DOHH2 (cell line): ENCODE data around the gene NSUN3.

Source experiments
- EZH2phosphoT487 ChIP-seq: fragments of 200-600 bp; sonication (generic); IDR thresholded peaks from 2 replicates; pipeline ENCODE4 v1.6.1; 2017; ENCODE audit warnings: borderline replicate concordance, mild to moderate bottlenecking, antibody characterized with exemption, low read length, moderate library complexity, mixed read lengths
- TF ChIP-seq, protein P1 (sequence below): fragments of 200-600 bp; sonication (generic); IDR thresholded peaks from one replicate; pipeline ENCODE4 v1.5.1; 2014; ENCODE audit warnings: antibody characterized with exemption, mild to moderate bottlenecking, low read depth, low read length; ENCODE audit not compliant: poor library complexity, severe bottlenecking

DNA sequence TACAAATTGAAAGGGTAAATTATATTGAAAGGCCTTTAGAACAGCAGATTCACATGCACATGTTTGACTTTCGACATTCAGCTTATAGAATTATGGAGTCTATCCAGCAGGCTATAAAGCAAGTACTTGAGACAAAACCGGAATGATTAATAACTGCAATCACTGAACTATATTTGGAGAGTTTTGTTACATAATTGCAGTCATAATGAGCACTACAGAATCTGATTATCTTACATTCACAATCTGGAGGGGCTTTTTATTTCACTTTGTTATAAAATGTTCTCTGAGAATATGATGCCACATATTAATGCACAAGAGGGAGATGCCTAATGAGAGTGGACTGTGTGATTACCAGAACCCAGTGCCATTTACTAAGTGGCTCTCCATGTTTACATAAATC, 64.3 kb downstream of the NSUN3 start:
- TF ChIP-seq, protein P1, sequence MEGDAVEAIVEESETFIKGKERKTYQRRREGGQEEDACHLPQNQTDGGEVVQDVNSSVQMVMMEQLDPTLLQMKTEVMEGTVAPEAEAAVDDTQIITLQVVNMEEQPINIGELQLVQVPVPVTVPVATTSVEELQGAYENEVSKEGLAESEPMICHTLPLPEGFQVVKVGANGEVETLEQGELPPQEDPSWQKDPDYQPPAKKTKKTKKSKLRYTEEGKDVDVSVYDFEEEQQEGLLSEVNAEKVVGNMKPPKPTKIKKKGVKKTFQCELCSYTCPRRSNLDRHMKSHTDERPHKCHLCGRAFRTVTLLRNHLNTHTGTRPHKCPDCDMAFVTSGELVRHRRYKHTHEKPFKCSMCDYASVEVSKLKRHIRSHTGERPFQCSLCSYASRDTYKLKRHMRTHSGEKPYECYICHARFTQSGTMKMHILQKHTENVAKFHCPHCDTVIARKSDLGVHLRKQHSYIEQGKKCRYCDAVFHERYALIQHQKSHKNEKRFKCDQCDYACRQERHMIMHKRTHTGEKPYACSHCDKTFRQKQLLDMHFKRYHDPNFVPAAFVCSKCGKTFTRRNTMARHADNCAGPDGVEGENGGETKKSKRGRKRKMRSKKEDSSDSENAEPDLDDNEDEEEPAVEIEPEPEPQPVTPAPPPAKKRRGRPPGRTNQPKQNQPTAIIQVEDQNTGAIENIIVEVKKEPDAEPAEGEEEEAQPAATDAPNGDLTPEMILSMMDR = no peak
- TF ChIP-seq EZH2phosphoT487 = no peak
